Astrocyte (in vitro differentiated cells and primary cell): ENCODE data around the gene SRSF1. TPM values are rescaled to one million over a fixed set of nuclear protein-coding genes. Genes with fewer than 3 reads are reported as not detected.

Experiments used
- DNase-seq: peaks from one replicate; pipeline ENCODE4 v3.0.0-alpha.2; 2010; ENCODE audit warnings: low read depth
- FAIRE-seq: peaks from 2 replicates; lab custom pipeline; 2011; peaks lifted over from hg19 to GRCh38; lab: Jason Lieb, UNC
- H2AFZ ChIP-seq: 2 replicates; pipeline ENCODE4 v1.6.0; 2012; ENCODE audit warnings: low read depth, low read length, inconsistent platforms
- H3K27ac ChIP-seq: 2 replicates; pipeline ENCODE4 v1.5.1; 2011; ENCODE audit warnings: low read depth, low read length, inconsistent platforms
- H3K27me3 ChIP-seq: 2 replicates; pipeline ENCODE4 v1.6.0; 2011; ENCODE audit warnings: low read length, inconsistent platforms; ENCODE audit not compliant: insufficient read depth
- H3K36me3 ChIP-seq: 2 replicates; pipeline ENCODE4 v1.5.1; 2011; ENCODE audit warnings: low read length, inconsistent platforms; ENCODE audit not compliant: insufficient read depth
- H3K4me1 ChIP-seq: 2 replicates; pipeline ENCODE4 v1.5.1; 2011; ENCODE audit warnings: low read length, inconsistent platforms; ENCODE audit not compliant: insufficient read depth
- H3K4me2 ChIP-seq: 2 replicates; pipeline ENCODE4 v1.6.0; 2012; ENCODE audit warnings: low read length, inconsistent platforms
- H3K4me3 ChIP-seq: 2 replicates; pipeline ENCODE4 v1.5.1; 2011; ENCODE audit warnings: low read depth, mild to moderate bottlenecking, low read length, inconsistent platforms; ENCODE audit not compliant: insufficient read depth
- H3K79me2 ChIP-seq: 2 replicates; pipeline ENCODE4 v1.6.0; 2012; ENCODE audit warnings: mild to moderate bottlenecking, low read length, inconsistent platforms; ENCODE audit not compliant: insufficient read depth
- H3K9ac ChIP-seq: 2 replicates; pipeline ENCODE4 v1.6.0; 2012; ENCODE audit warnings: mild to moderate bottlenecking, low read length, inconsistent platforms
- H3K9me3 ChIP-seq: 2 replicates; pipeline ENCODE4 v1.5.1; 2012; ENCODE audit warnings: low read depth, mild to moderate bottlenecking, low read length, inconsistent platforms; ENCODE audit not compliant: insufficient read depth
- H4K20me1 ChIP-seq: 2 replicates; pipeline ENCODE4 v1.6.0; 2012; ENCODE audit warnings: low read length, inconsistent platforms; ENCODE audit not compliant: insufficient read depth
- H3K27ac Mint-ChIP-seq: one replicate; pipeline ENCODE4 v1.8.0; 2021; ENCODE audit warnings: mild to moderate bottlenecking, mixed read lengths; ENCODE audit not compliant: unreplicated experiment
- H3K27me3 Mint-ChIP-seq: one replicate; pipeline ENCODE4 v1.8.0; 2021; ENCODE audit warnings: low read depth, mixed read lengths; ENCODE audit not compliant: unreplicated experiment
- H3K36me3 Mint-ChIP-seq: one replicate; pipeline ENCODE4 v1.8.0; 2021; ENCODE audit warnings: low read depth, mixed read lengths; ENCODE audit not compliant: unreplicated experiment
- H3K4me1 Mint-ChIP-seq: one replicate; pipeline ENCODE4 v1.8.0; 2021; ENCODE audit warnings: low read depth, mixed read lengths; ENCODE audit not compliant: unreplicated experiment
- H3K4me3 Mint-ChIP-seq: one replicate; pipeline ENCODE4 v1.8.0; 2021; ENCODE audit warnings: mild to moderate bottlenecking, moderate library complexity, mixed read lengths; ENCODE audit not compliant: unreplicated experiment
- H3K9me3 Mint-ChIP-seq: one replicate; pipeline ENCODE4 v1.8.0; 2021; ENCODE audit warnings: mild to moderate bottlenecking, mixed read lengths; ENCODE audit not compliant: unreplicated experiment
- CTCF ChIP-seq: IDR thresholded peaks from 2 replicates; pipeline ENCODE4 v1.5.1; 2011; ENCODE audit warnings: low read depth, mild to moderate bottlenecking, inconsistent platforms, low read length, moderate library complexity; ENCODE audit not compliant: insufficient read depth
- EZH2 ChIP-seq: IDR thresholded peaks from 2 replicates; pipeline ENCODE4 v1.6.1; 2012; ENCODE audit warnings: mild to moderate bottlenecking, low read length, inconsistent platforms; ENCODE audit not compliant: insufficient read depth
- total RNA-seq: library from RNA; stranded (reverse); gene quantifications from 2 replicates; pipeline ENCODE4 v1.2.1, GENCODE V29; 2021

SRSF1 gene
- total RNA-seq, 1 donor from 2014 or later, result 196 TPM

GRCh38 chr17:58007781-58008706 lies 998 bp upstream of the SRSF1 start:
- Mint-ChIP-seq H3K9me3 (no peaks in the 10 kb centered on the region), H3K36me3 (peaks cover 14% of the 10 kb centered on the region), H3K4me3 (peak overlapping the region; percentile 100), H3K4me1 (peaks cover 20% of the 10 kb centered on the region), H3K27ac (peak overlapping the region; percentile 99), H3K27me3 (no peaks in the 10 kb centered on the region)
- Histone ChIP-seq H3K4me2 (peak overlapping the region; percentile 93), H3K4me3 (peak overlapping the region; percentile 100), H3K79me2 (peaks cover 44% of the 10 kb centered on the region), H3K36me3 (peaks cover 22% of the 10 kb centered on the region), H3K27ac (peak overlapping the region; percentile 37), H3K9me3 (no peaks in the 10 kb centered on the region), H3K27me3 (no peaks in the 10 kb centered on the region), H3K9ac (peak overlapping the region; percentile 100), H4K20me1 (peaks cover 35% of the 10 kb centered on the region), H2AFZ (peak overlapping the region; percentile 93), H3K4me1 (peaks cover 27% of the 10 kb centered on the region)
- TF ChIP-seq CTCF (no peak), EZH2 (no peak)
- no peak for DNase-seq
- FAIRE-seq, result no peak

GRCh38 chr17:58006560-58006923 lies 504 bp downstream of the SRSF1 start:
- H3K36me3 Mint-ChIP-seq, result peaks cover 19% of the 10 kb centered on the region

More at GRCh38 chr17:58006560-58006923, 504 bp downstream of the SRSF1 start:
- H3K27ac Mint-ChIP-seq, result peak overlapping the region; percentile 99
- FAIRE-seq (no peak), DNase-seq (peak; percentile 57)
- no peaks in the 10 kb centered on the region for H3K9me3 Mint-ChIP-seq
- Histone ChIP-seq H3K4me1 (peaks cover 27% of the 10 kb centered on the region), H3K79me2 (peaks cover 59% of the 10 kb centered on the region), H3K27me3 (no peaks in the 10 kb centered on the region), H3K4me3 (peak overlapping the region; percentile 100), H3K4me2 (peak overlapping the region; percentile 93), H3K27ac (peak overlapping the region; percentile 99), H4K20me1 (peaks cover 49% of the 10 kb centered on the region), H3K9ac (peak overlapping the region; percentile 100), H2AFZ (peak overlapping the region; percentile 93), H3K9me3 (no peaks in the 10 kb centered on the region), H3K36me3 (peaks cover 34% of the 10 kb centered on the region)
- TF ChIP-seq EZH2 (no peak), CTCF (no peak)
- H3K4me3 Mint-ChIP-seq, result peak overlapping the region; percentile 100
- no peaks in the 10 kb centered on the region for H3K27me3 Mint-ChIP-seq
- peaks cover 29% of the 10 kb centered on the region for H3K4me1 Mint-ChIP-seq
